Measurements from ENCODE around the gene CD40. TPM values are rescaled to one million over a fixed set of nuclear protein-coding genes. Genes with fewer than 3 reads are reported as not detected.

CD40 gene
- total and polyA plus RNA-seq, 10 of the 15 experiments (the other 5 are each of a cell fraction or from before 2014, with no cell fraction given), result 40.8 to 193 (median 89.5) TPM

- no peaks in the 10 kb centered on the region for H3K9me3 ChIP-seq (replicated peaks; ENCODE audit: control insufficient read depth, insufficient read depth, low read length)
- H2AFZ ChIP-seq (ENCODE audit: control insufficient read depth, low read depth, low read length), result no peak overlapping the region
- H3K27ac ChIP-seq (ENCODE audit: control insufficient read depth, insufficient read depth), result no peak overlapping the region
- no peak overlapping the region for H3K9ac ChIP-seq (ENCODE audit: control insufficient read depth, insufficient read depth, low read length)
- H3K4me2 ChIP-seq (ENCODE audit: control insufficient read depth, insufficient read depth), result no peak overlapping the region
- H3K4me1 ChIP-seq (ENCODE audit: control insufficient read depth, insufficient read depth, low read length), result no peaks in the 10 kb centered on the region
- H3K4me3 ChIP-seq, result no peak overlapping the region
- H3K27me3 ChIP-seq (replicated peaks in 1 of 2; ENCODE audit: control insufficient read depth in 2 of 2, insufficient read depth in 2 of 2, low read length in 1 of 2), result peaks cover 0 to 1% of the 10 kb centered on the region in 2 experiments; a peak in 2 of 4 replicates
- ChIA-PET SMC1A (ENCODE audit: uncharacterized antibody, unreplicated experiment) (interaction anchor here (1.2 kb wide), 1 partner anchor 68 kb away, joined by 3 read pairs; no protein-coding TSS in a partner anchor), RAD21 (ENCODE audit: unreplicated experiment) (interaction anchor here (1.0 kb wide), 1 partner anchor 55 kb away, joined by 3 read pairs; no protein-coding TSS in a partner anchor), CTCF (interaction anchor here (1.6 kb wide), 1 partner anchor 22 kb away, joined by 3 read pairs; no protein-coding TSS in a partner anchor), POLR2A (no interaction called here)
- in situ Hi-C loops (cut with MboI) (no loop called here), intact Hi-C loops (cut with micrococcal nuclease; ENCODE audit: unreplicated experiment) (no loop called here)
- H3K79me2 ChIP-seq (ENCODE audit: control insufficient read depth, insufficient read depth, low read length), result no peaks in the 10 kb centered on the region
- H4K20me1 ChIP-seq (ENCODE audit: control insufficient read depth, insufficient read depth), result no peaks in the 10 kb centered on the region
- TF ChIP-seq POU2F2 (IDR thresholded peaks at IDR 0.05; ENCODE audit: borderline replicate concordance, low read depth, low read length), result no peak
- no peak for TF ChIP-seq BCL11A (IDR thresholded peaks at IDR 0.05; ENCODE audit: low read depth, low read length)
- TF ChIP-seq, protein P1, sequence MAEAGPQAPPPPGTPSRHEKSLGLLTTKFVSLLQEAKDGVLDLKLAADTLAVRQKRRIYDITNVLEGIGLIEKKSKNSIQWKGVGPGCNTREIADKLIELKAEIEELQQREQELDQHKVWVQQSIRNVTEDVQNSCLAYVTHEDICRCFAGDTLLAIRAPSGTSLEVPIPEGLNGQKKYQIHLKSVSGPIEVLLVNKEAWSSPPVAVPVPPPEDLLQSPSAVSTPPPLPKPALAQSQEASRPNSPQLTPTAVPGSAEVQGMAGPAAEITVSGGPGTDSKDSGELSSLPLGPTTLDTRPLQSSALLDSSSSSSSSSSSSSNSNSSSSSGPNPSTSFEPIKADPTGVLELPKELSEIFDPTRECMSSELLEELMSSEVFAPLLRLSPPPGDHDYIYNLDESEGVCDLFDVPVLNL (IDR thresholded peaks at IDR 0.05; ENCODE audit: low read depth, low read length), result no peak
- no peak for TF ChIP-seq EED (IDR thresholded peaks at IDR 0.05; ENCODE audit: low read depth)
- no peak for TF ChIP-seq STAT1 (conservative IDR thresholded peaks at IDR 0.05)
- no peak for TF ChIP-seq MYB (IDR thresholded peaks at IDR 0.05; ENCODE audit: borderline replicate concordance, low read depth, low read length)
- TF ChIP-seq NR2C1 (IDR thresholded peaks at IDR 0.05), result no peak
- TF ChIP-seq RCOR1 (conservative IDR thresholded peaks at IDR 0.05; ENCODE audit: low read depth, low read length), result no peak
- TF ChIP-seq SRF (IDR thresholded peaks at IDR 0.05; ENCODE audit: low read depth in 2 of 2, low read length in 2 of 2), result no peak
- TF ChIP-seq SIX5 (IDR thresholded peaks at IDR 0.05; ENCODE audit: low read depth, low read length, severe bottlenecking), result no peak
- no peak for TF ChIP-seq ASH2L (IDR thresholded peaks at IDR 0.05; ENCODE audit: borderline replicate concordance, low read depth)
- no peak for TF ChIP-seq HCFC1 (IDR thresholded peaks at IDR 0.05; ENCODE audit: low read length)
- TF ChIP-seq MTA3 (IDR thresholded peaks at IDR 0.05; ENCODE audit: borderline replicate concordance, low read length), result no peak
- no peak for TF ChIP-seq POLR2A (IDR thresholded peaks at IDR 0.05; ENCODE audit: low read depth, low read length)
- TF ChIP-seq RELA (IDR thresholded peaks at IDR 0.05; ENCODE audit: borderline replicate concordance, partially characterized antibody), result no peak
- no peak for TF ChIP-seq CEBPB (IDR thresholded peaks at IDR 0.05; ENCODE audit: borderline replicate concordance in 1 of 2, low read depth in 2 of 2, low read length in 2 of 2)
- no peak for TF ChIP-seq ETV6 (conservative IDR thresholded peaks at IDR 0.05 in 1 of 2, IDR thresholded peaks at IDR 0.05 in 1 of 2; ENCODE audit: borderline replicate concordance in 1 of 2, low read depth in 1 of 2)
- TF ChIP-seq SREBF2 (IDR thresholded peaks at IDR 0.05; ENCODE audit: low read length), result no peak
- FAIRE-seq (no peak), DNase-seq (ENCODE audit: low read depth, low spot score) (no peak), ATAC-seq (no peak)
- H3K36me3 ChIP-seq (ENCODE audit: control insufficient read depth in 2 of 2, insufficient read depth in 2 of 2, low read length in 1 of 2), result no peaks in the 10 kb centered on the region
- BruUV-seq (replicated peaks), result no TSS peak
- 21% methylated on average over 5 of the region's 5 CpGs for WGBS (ENCODE audit: insufficient coverage, insufficient replicate concordance, low lambda C conversion rate, missing lambda C conversion rate)
These were observed 36.2 kb downstream of the CD40 start for GRCh38 chr20:46154305-46154704.

Measured in GM12878 (cell line).